HG03571 (cell line): Measurements from ENCODE around the gene CXCL1.
"Not testable (repeated sequence)": the region's sequence is repeated elsewhere in the genome, so short reads cannot be mapped to it uniquely, and the experiment has no call there.

Experiments
- ATAC-seq: cut with Tn5 transposase; IDR thresholded peaks from one replicate; pipeline ENCODE4 v1.9.1; 2021; ENCODE audit not compliant: unreplicated experiment

Gene CXCL1

GRCh38 chr4:73872316-73873108, 3.3 kb downstream of the CXCL1 start:
- no peak for ATAC-seq

GRCh38 chr4:73874386-73874785, 5.2 kb downstream of the CXCL1 start:
- ATAC-seq: no peak

- no peak for ATAC-seq
These were observed 6.2 kb downstream of the CXCL1 start for GRCh38 chr4:73875401-73875800.

DNA sequence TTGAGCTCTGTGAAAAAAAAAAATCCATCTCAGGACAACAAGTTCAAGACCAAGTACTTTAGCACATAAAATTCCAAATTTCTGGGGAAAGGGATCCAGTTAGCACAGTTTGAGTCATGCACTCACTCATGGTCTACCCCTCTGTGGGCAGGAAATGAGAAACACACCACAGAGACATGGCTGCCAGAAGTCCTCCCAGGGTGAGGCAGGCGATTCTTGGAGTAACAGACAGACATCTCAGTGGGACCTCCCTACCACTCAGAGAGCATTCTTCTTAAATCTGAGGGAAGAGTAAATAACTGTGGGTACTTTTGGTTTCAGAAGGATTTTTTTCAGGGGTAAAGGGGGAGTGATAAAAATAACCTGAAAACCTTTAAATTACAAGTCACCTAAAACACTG, 14.1 kb downstream of the CXCL1 start:
- ATAC-seq: no peak

GRCh38 chr4:73885574-73886267, 16.5 kb downstream of the CXCL1 start:
- no peak for ATAC-seq

GRCh38 chr4:73891326-73891725, 22.1 kb downstream of the CXCL1 start:
- no peak for ATAC-seq

GRCh38 chr4:73891739-73892405, 22.7 kb downstream of the CXCL1 start:
- no peak for ATAC-seq

- ATAC-seq: no peak
These were observed 23.8 kb downstream of the CXCL1 start for GRCh38 chr4:73892966-73893365.

DNA sequence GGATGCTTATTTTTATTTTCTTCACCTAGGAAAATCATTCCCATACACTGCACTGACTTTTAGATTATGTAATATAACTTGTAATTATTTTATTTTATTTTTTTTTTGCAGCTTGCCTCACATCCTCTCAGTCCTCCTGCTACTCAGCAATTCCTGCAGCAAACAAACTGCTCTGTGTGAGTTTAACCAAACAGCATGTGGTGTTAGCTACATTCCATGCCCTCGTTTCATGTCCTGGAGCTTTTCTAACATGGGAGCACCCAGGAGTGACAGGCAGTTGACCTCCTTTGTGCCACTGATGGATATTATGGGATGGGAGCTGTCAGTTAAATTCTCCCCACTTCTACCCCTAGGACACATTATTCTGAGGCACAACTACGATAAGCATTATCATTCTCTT, 24.8 kb downstream of the CXCL1 start:
- no peak for ATAC-seq

GRCh38 chr4:73895201-73896175, 26.3 kb downstream of the CXCL1 start:
- no peak for ATAC-seq

GRCh38 chr4:73896416-73896815, 27.2 kb downstream of the CXCL1 start:
- no peak for ATAC-seq

- ATAC-seq: no peak
These were observed 28.4 kb downstream of the CXCL1 start for GRCh38 chr4:73897380-73898136.

GRCh38 chr4:73899338-73899737, 30.1 kb downstream of the CXCL1 start:
- not testable (repeated sequence) for ATAC-seq

DNA sequence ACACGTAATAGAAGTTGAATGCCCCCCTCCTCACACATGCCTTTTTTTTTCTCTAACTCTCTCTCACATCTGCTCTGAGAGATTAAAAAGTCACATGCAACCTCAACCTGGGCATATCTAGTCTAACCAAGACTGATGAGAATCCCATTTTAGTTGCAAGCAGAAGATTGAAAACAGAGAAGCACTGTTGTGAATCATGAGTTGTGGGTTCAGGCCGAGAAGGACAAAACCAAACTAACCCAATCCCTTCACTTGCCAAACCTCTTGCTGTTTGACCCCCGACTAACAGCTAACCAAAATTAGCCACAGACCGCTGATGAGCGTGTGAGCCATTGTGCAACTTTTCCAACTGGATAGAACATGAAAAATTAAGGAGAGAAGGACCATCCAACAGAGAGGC, 31.8 kb downstream of the CXCL1 start:
- ATAC-seq: no peak

GRCh38 chr4:73902038-73902637, 32.9 kb downstream of the CXCL1 start:
- no peak for ATAC-seq

DNA sequence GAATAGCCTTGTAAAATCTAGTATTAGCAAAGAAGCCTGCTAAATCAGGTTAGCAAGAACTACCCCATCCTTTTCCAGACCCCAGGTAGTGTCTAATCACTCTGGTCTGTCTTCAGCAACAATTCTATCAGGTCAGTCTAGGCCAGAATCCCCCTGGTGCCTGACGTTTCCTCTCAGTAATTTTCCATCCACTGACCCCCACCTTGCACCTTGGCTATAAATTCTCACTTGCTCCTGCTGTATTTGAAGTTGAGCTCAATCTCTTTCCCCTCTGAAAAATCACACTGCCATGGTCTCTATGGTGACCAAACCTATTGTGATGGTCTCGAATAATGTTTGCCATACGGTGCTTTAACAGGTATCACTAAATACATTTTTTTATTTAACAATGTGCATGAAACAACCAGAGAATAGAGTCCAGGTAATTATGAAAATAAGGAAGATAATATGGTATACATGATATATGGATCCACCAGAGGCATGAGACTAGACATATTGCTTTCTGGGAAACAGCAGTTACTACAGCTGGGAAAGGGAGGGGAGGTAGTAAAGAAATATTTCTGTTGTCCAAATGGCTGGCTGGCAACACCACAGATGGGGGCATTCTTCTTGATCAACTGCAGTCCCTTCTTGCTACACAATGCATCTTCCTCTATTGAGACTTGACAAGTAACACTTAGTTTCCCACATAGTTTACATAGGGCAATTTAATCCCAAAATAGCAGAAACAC, 33.8 kb downstream of the CXCL1 start:
- ATAC-seq: no peak

DNA sequence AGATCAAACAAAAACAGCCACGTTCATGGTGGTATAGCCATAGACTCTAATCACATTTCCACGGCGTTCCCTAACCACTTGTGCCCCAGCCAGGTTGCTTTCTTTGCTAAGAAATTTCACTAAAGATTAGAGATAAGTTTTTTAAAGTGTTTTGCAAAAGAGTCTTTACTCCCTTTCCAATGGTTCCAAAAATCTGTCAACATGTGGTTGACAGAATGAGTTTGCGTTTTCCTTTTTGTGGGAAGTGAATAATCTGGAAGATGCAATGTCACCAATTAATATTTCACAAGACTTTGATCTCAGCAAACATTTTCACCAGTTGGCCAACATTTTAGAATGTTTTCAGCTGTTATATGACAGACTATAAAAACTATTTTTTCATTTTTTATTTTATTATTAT, 35.3 kb downstream of the CXCL1 start:
- no peak for ATAC-seq

GRCh38 chr4:73908965-73909364, 39.8 kb downstream of the CXCL1 start:
- no peak for ATAC-seq

DNA sequence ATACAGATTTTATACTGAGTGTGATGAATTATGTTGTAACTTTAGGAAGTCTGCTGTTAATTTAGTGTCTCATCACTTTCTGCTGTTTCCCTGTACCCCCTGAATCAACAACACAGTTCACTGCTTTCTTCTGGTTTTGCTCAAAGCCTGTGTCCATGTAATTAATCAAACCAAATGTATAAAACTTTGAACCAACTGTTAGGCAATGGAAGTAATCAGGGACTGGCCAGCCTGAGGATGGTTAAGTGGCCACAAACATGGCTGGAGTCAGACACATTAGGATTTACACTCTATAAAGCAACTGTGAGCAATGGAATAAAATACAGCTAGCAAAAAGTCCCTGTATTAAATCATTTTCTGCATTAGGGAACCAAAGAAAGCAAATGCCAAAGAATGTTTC, 42.6 kb downstream of the CXCL1 start:
- ATAC-seq: no peak
